H1 (cell line): Measurements from ENCODE around the gene CES3. TPM values are rescaled to one million over a fixed set of nuclear protein-coding genes. Genes with fewer than 3 reads are reported as not detected.

ENCODE experiments used
- CTCF ChIA-PET: fragments of 300-600 bp; sonication (Branson Sonifier 250); formaldehyde crosslinking; loops from one replicate; lab custom pipeline; 2021; ENCODE audit not compliant: partially characterized antibody; lab: Charles Lee
- POLR2A ChIA-PET: fragments of 300-600 bp; sonication (Branson Sonifier 250); formaldehyde crosslinking; loops from one replicate; lab custom pipeline; 2021; ENCODE audit warnings: inconsistent platforms; ENCODE audit not compliant: partially characterized antibody; lab: Charles Lee
- DNase-seq, 2 experiments: peaks; one replicate each; pipeline versions ENCODE4 v3.0.0 to v3.0.0-alpha.2; 2010 to 2022; ENCODE audit warnings: low spot score in 2 of 2, low read depth in 1 of 2, mixed read lengths in 1 of 2
- FAIRE-seq: peaks from 2 replicates; lab custom pipeline; 2011; peaks lifted over from hg19 to GRCh38; lab: Jason Lieb, UNC
- H2AFZ ChIP-seq: 2 replicates; pipeline ENCODE4 v1.8.1; 2012; ENCODE audit warnings: low read length, inconsistent platforms
- H2AK5ac ChIP-seq: 2 replicates; pipeline ENCODE4 v1.6.1; 2013; ENCODE audit warnings: low read depth, low read length
- H2BK120ac ChIP-seq: replicated peaks from 2 replicates; pipeline ENCODE3; 2013; ENCODE audit warnings: low read depth, low read length, inconsistent platforms
- H2BK12ac ChIP-seq: 2 replicates; pipeline ENCODE4 v1.6.1; 2013; ENCODE audit warnings: low read depth, low read length
- H2BK15ac ChIP-seq: 2 replicates; pipeline ENCODE4 v1.6.1; 2013; ENCODE audit warnings: low read length
- H2BK20ac ChIP-seq: 2 replicates; pipeline ENCODE4 v1.6.1; 2013; ENCODE audit warnings: low read length
- H2BK5ac ChIP-seq: 2 replicates; pipeline ENCODE4 v1.6.1; 2013; ENCODE audit warnings: low read depth, low read length
- H3K14ac ChIP-seq: 2 replicates; pipeline ENCODE4 v1.6.1; 2013; ENCODE audit warnings: inconsistent platforms; ENCODE audit not compliant: insufficient read length
- H3K18ac ChIP-seq: 2 replicates; pipeline ENCODE4 v1.6.1; 2013; ENCODE audit warnings: low read length; ENCODE audit errors: extremely low read depth
- H3K23ac ChIP-seq: 2 replicates; pipeline ENCODE4 v1.6.1; 2013; ENCODE audit warnings: inconsistent platforms; ENCODE audit not compliant: insufficient read length
- H3K23me2 ChIP-seq: 2 replicates; pipeline ENCODE4 v1.6.1; 2013; ENCODE audit warnings: low read depth, low read length
- H3K27ac ChIP-seq: 2 replicates; pipeline ENCODE4 v1.6.1; 2011; ENCODE audit warnings: low read depth, low read length, inconsistent platforms
- H3K27me3 ChIP-seq, 4 experiments: replicated peaks in 1 of 4; 1 replicate in 1 of 4; 2 replicates in 3 of 4; pipeline versions ENCODE4 v1.6.1 to v1.8.1; 2011 to 2013; ENCODE audit warnings: low read length in 3 of 4, mild to moderate bottlenecking in 3 of 4, inconsistent platforms in 2 of 4, mixed read lengths in 2 of 4, moderate library complexity in 1 of 4; ENCODE audit not compliant: control insufficient read depth in 3 of 4, insufficient read depth in 3 of 4; ENCODE audit errors: extremely low read depth in 1 of 4
- H3K36me3 ChIP-seq, 4 experiments: 2 replicates each; pipeline versions ENCODE4 v1.6.1 to v1.8.1; 2011 to 2013; ENCODE audit warnings: mild to moderate bottlenecking in 4 of 4, low read length in 3 of 4, moderate library complexity in 2 of 4, control low read depth in 1 of 4, inconsistent platforms in 1 of 4; ENCODE audit not compliant: insufficient read depth in 4 of 4, control insufficient read depth in 2 of 4
- H3K4ac ChIP-seq: replicated peaks from 2 replicates; pipeline ENCODE3; 2013; ENCODE audit warnings: low read length, low read depth, mixed read lengths, inconsistent platforms; ENCODE audit not compliant: insufficient read length
- H3K4me1 ChIP-seq, 4 experiments: replicated peaks in 1 of 4; 1 replicate in 1 of 4; 2 replicates in 3 of 4; pipeline versions ENCODE4 v1.6.1 to v1.8.1; 2011 to 2013; ENCODE audit warnings: low read length in 3 of 4, inconsistent platforms in 2 of 4, mixed read lengths in 1 of 4; ENCODE audit not compliant: insufficient read depth in 4 of 4, control insufficient read depth in 3 of 4
- H3K4me2 ChIP-seq, 2 experiments: 2 replicates each; pipeline versions ENCODE4 v1.6.1 to v1.8.1; 2011 to 2013; ENCODE audit warnings: low read depth in 2 of 2, low read length in 2 of 2, control low read depth in 1 of 2, inconsistent platforms in 1 of 2, mild to moderate bottlenecking in 1 of 2; ENCODE audit not compliant: insufficient read depth in 1 of 2
- H3K4me3 ChIP-seq, 4 experiments: fragments of 200-600, 300-600 bp in 1 of 4; sonication (generic), shearing (Covaris generic), sonication (Bioruptor Twin) in 1 of 4; 2 replicates each; pipeline versions ENCODE4 v1.5.1 to v1.8.1; 2011 to 2016; ENCODE audit warnings: low read length in 4 of 4, low read depth in 3 of 4, control low read depth in 2 of 4, inconsistent platforms in 2 of 4, mild to moderate bottlenecking in 2 of 4, mixed read lengths in 1 of 4, moderate library complexity in 1 of 4; ENCODE audit not compliant: insufficient read depth in 2 of 4; ENCODE audit errors: extremely low read depth in 1 of 4
- H3K56ac ChIP-seq: replicated peaks from 2 replicates; pipeline ENCODE3; 2013; ENCODE audit warnings: low read depth, mild to moderate bottlenecking, mixed read lengths, low read length, inconsistent platforms; ENCODE audit not compliant: insufficient read length
- H3K79me1 ChIP-seq: 2 replicates; pipeline ENCODE4 v1.6.1; 2013; ENCODE audit warnings: low read depth, low read length, control low read depth
- H3K79me2 ChIP-seq, 2 experiments: 2 replicates each; pipeline versions ENCODE4 v1.6.1 to v1.8.1; 2012 to 2013; ENCODE audit warnings: low read length in 2 of 2, mild to moderate bottlenecking in 2 of 2, inconsistent platforms in 1 of 2; ENCODE audit not compliant: insufficient read depth in 2 of 2, control insufficient read depth in 1 of 2
- H3K9ac ChIP-seq, 4 experiments: replicated peaks in 1 of 4; 1 replicate in 1 of 4; 2 replicates in 3 of 4; pipeline versions ENCODE4 v1.6.1 to v1.8.1; 2011 to 2013; ENCODE audit warnings: low read depth in 3 of 4, low read length in 3 of 4, control low read depth in 2 of 4, mild to moderate bottlenecking in 2 of 4, moderate library complexity in 2 of 4, inconsistent platforms in 1 of 4; ENCODE audit errors: extremely low read depth in 1 of 4
- H3K9me3 ChIP-seq, 2 experiments: 2 replicates each; pipeline versions ENCODE4 v1.6.1 to v1.8.1; 2012 to 2013; ENCODE audit warnings: mild to moderate bottlenecking in 2 of 2, moderate library complexity in 2 of 2, control low read depth in 1 of 2, inconsistent platforms in 1 of 2, low read depth in 1 of 2, low read length in 1 of 2, mixed read lengths in 1 of 2; ENCODE audit not compliant: insufficient read depth in 2 of 2
- H4K20me1 ChIP-seq, 2 experiments: replicated peaks in 1 of 2; 2 replicates each; pipeline versions ENCODE3 to v1.8.1; 2011 to 2013; ENCODE audit warnings: inconsistent platforms in 2 of 2, low read length in 2 of 2, mild to moderate bottlenecking in 1 of 2; ENCODE audit not compliant: insufficient read depth in 2 of 2, control insufficient read depth in 1 of 2
- H4K5ac ChIP-seq: 2 replicates; pipeline ENCODE4 v1.6.1; 2013; ENCODE audit warnings: low read length, low read depth, mixed read lengths, inconsistent platforms; ENCODE audit not compliant: insufficient read length
- H4K8ac ChIP-seq: 2 replicates; pipeline ENCODE4 v1.8.0; 2013; ENCODE audit warnings: mild to moderate bottlenecking, moderate library complexity, low read length, inconsistent platforms; ENCODE audit not compliant: insufficient read depth; ENCODE audit errors: extremely low read depth
- H4K91ac ChIP-seq: replicated peaks from 2 replicates; pipeline ENCODE3; 2013; ENCODE audit warnings: low read length, mixed read lengths, inconsistent platforms; ENCODE audit not compliant: insufficient read length
- BRCA1 ChIP-seq: IDR thresholded peaks from 2 replicates; pipeline ENCODE4 v1.6.1; 2012; ENCODE audit warnings: low read depth, low read length, improper control_type of control experiment
- CBX8 ChIP-seq: fragments of 300-800, 300-1000 bp; sonication (generic); IDR thresholded peaks from 2 replicates; pipeline ENCODE4 v1.7.1; 2016; ENCODE audit warnings: low read depth, low read length, borderline replicate concordance
- CHD2 ChIP-seq: IDR thresholded peaks from 2 replicates; pipeline ENCODE4 v1.6.1; 2012; ENCODE audit warnings: low read length, improper control_type of control experiment
- CREB1 ChIP-seq: IDR thresholded peaks from 2 replicates; pipeline ENCODE4 v1.6.1; 2012; ENCODE audit warnings: inconsistent platforms
- HDAC6 ChIP-seq: IDR thresholded peaks from one replicate; pipeline ENCODE4 v1.7.1; 2012; ENCODE audit warnings: low read depth, mild to moderate bottlenecking, inconsistent platforms, low read length, moderate library complexity
- JUND ChIP-seq: IDR thresholded peaks from 2 replicates; pipeline ENCODE4 v1.6.1; 2011; ENCODE audit warnings: mild to moderate bottlenecking, improper control_type of control experiment, low read length
- TEAD4 ChIP-seq: IDR thresholded peaks from 2 replicates; pipeline ENCODE4 v1.6.1; 2012; ENCODE audit warnings: low read depth, low read length, inconsistent platforms, mixed read lengths
- WGBS, 2 experiments: shearing (Covaris generic) in 1 of 2; methylation state at CpG; one replicate each; pipeline versions ENCODE4 v1.1.6 to v1.1.7; 2013 to 2015; ENCODE audit warnings: low lambda C conversion rate in 2 of 2, mixed read lengths in 2 of 2, inconsistent platforms in 1 of 2, low coverage in 1 of 2, missing lambda C conversion rate in 1 of 2; ENCODE audit not compliant: insufficient replicate concordance in 2 of 2, insufficient coverage in 1 of 2, insufficient read length in 1 of 2; ENCODE audit errors: extremely low coverage in 1 of 2, missing lambda C conversion rate in 1 of 2; 5-methylcytosine and 5-hydroxymethylcytosine counted together
- polyA plus RNA-seq, 7 experiments: library from polyadenylated mRNA; depleted of rRNA in 3 of 7; stranded (reverse) in 5 of 7; unstranded in 2 of 7; fragments of >200 nt in 5 of 7; fragments of 200-250 nt in 2 of 7; gene quantifications; 1 replicate in 5 of 7; 2 replicates in 1 of 7; 4 replicates in 1 of 7; pipeline versions ENCODE4 v1.2.1 to v1.2.3, GENCODE V29; 2011 to 2013; ENCODE audit warnings: missing spikeins in 2 of 7, mixed read lengths in 2 of 7
- total RNA-seq: library from RNA; stranded (reverse); fragmentation: NEBNext Ultra II Directional; extraction: Animal tissue kit (Norgen Biotek cat#: 25700); gene quantifications from 2 replicates; pipeline ENCODE4 v1.2.1, GENCODE V29; 2021
- TF ChIP-seq, protein P1 (sequence below): IDR thresholded peaks from 2 replicates; pipeline ENCODE4 v1.6.1; 2012; ENCODE audit warnings: inconsistent platforms

Gene CES3
- total and polyA plus RNA-seq, 2 of the 8 experiments (the other 6 are each of a cell fraction or from before 2014, with no cell fraction given): 1.6 to 2.2 TPM

DNA sequence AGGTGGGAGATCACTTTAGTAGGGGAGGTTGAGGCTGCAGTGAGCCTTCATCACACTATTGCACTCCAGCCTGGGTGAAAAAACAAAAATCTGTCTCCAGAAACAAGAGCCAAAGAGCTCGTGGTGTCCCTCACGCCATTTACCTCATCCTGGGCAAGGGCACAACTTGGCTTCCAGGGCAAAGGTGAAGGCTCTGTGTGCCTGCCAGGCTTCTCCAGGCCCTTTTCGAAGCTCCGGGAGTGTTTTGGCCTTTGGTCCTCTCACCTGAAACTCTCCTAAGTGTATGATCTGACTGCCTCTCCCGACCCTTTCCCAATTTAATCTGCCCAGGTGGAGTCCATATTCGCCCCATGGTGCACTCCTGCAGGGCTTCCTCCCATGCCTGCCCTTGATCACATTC lies 11.6 kb upstream of the CES3 start:
- peaks cover 0 to 1% of the 10 kb centered on the region in 2 experiments for H4K20me1 ChIP-seq
- H3K4me1 ChIP-seq: peaks cover 0 to 5% (median 1%) of the 10 kb centered on the region in 4 experiments; a peak in 2 of 7 replicates
- H3K4me2 ChIP-seq: no peak overlapping the region; a peak in 1 of 4 replicates
- no peaks in the 10 kb centered on the region for H3K9me3 ChIP-seq
- no peak overlapping the region for H3K27ac ChIP-seq
- H2BK12ac ChIP-seq: no peak overlapping the region
- 81% methylated on average over 6 of the region's 6 CpGs; no CpG with 5 or more reads in 1 of the 2 experiments for WGBS, 2 experiments
- no peak overlapping the region for H4K8ac ChIP-seq
- no peak overlapping the region for H3K56ac ChIP-seq
- H2BK120ac ChIP-seq: no peak overlapping the region
- no peak overlapping the region for H3K14ac ChIP-seq
- H4K5ac ChIP-seq: no peak overlapping the region
- no peak overlapping the region for H3K23ac ChIP-seq
- no peaks in the 10 kb centered on the region for H3K36me3 ChIP-seq
- ChIA-PET CTCF (interaction anchor here (1.3 to 3.3 kb wide), 4 partner anchors 9 to 54 kb away, joined by 3 to 14 read pairs (median 5); no protein-coding TSS in a partner anchor), POLR2A (interaction anchor here (0.9 kb wide), 1 partner anchor 208 kb away, joined by 4 read pairs; no protein-coding TSS in a partner anchor)
- TF ChIP-seq JUND: no peak
- TF ChIP-seq, protein P1, sequence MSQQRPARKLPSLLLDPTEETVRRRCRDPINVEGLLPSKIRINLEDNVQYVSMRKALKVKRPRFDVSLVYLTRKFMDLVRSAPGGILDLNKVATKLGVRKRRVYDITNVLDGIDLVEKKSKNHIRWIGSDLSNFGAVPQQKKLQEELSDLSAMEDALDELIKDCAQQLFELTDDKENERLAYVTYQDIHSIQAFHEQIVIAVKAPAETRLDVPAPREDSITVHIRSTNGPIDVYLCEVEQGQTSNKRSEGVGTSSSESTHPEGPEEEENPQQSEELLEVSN: no peak
- TF ChIP-seq CBX8: no peak
- TF ChIP-seq CHD2: no peak
- TF ChIP-seq HDAC6: no peak
- TF ChIP-seq CREB1: no peak
- no peak for TF ChIP-seq BRCA1
- TF ChIP-seq TEAD4: no peak
- no peak overlapping the region for H3K18ac ChIP-seq
- H3K23me2 ChIP-seq: peaks cover 2% of the 10 kb centered on the region; the same call in 1 of the 2 replicates
- H2BK5ac ChIP-seq: no peak overlapping the region
- no peak overlapping the region for H2AFZ ChIP-seq
- no peak overlapping the region for H2BK15ac ChIP-seq
- H3K9ac ChIP-seq: no peak overlapping the region
- no peaks in the 10 kb centered on the region for H3K79me1 ChIP-seq
- no peak for DNase-seq
- no peak for FAIRE-seq
- no peak overlapping the region for H4K91ac ChIP-seq
- no peak overlapping the region for H3K4ac ChIP-seq
- no peak overlapping the region for H3K4me3 ChIP-seq
- H2AK5ac ChIP-seq: no peak overlapping the region
- H2BK20ac ChIP-seq: no peak overlapping the region
- H3K27me3 ChIP-seq: peaks cover 10 to 34% (median 32%) of the 10 kb centered on the region in 4 experiments
- H3K79me2 ChIP-seq: no peaks in the 10 kb centered on the region
